LoVo (cell line): ENCODE results near the gene OR10H5.
"Not testable (repeated sequence)": the region's sequence is repeated elsewhere in the genome, so short reads cannot be mapped to it uniquely, and the experiment has no call there.

Experiments
- DNase-seq: peaks from one replicate; pipeline ENCODE4 v3.0.0-alpha.2; 2016; ENCODE audit warnings: low spot score

Gene OR10H5

GRCh38 chr19:15787611-15788155, at the start of gene OR10H5:
TSS of gene OR10H5 (plus strand) at chr19:15787661. CDS start at chr19:15794049, 6,388 bp downstream.
- DNase-seq, result no peak

GRCh38 chr19:15737722-15738121, 49.7 kb upstream of the OR10H5 start, which contains the start of gene OR10H3:
TSS of gene OR10H3 (plus strand) at chr19:15737985. CDS start at chr19:15741393, 3,408 bp downstream.
- DNase-seq, result no peak

GRCh38 chr19:15740785-15741184, 46.7 kb upstream of the OR10H5 start:
- DNase-seq, result no peak

- no peak for DNase-seq
These were observed 39.2 kb upstream of the OR10H5 start for GRCh38 chr19:15748239-15748638.

GRCh38 chr19:15758379-15758778, 29.1 kb upstream of the OR10H5 start:
- DNase-seq, result no peak

GRCh38 chr19:15759962-15760565, 27.4 kb upstream of the OR10H5 start:
- DNase-seq, result no peak

- no peak for DNase-seq
These were observed 17.9 kb upstream of the OR10H5 start for GRCh38 chr19:15769586-15769985.

GRCh38 chr19:15774159-15774558, 13.3 kb upstream of the OR10H5 start:
- DNase-seq, result not testable (repeated sequence)

- no peak for DNase-seq
These were observed 12.2 kb upstream of the OR10H5 start for GRCh38 chr19:15775249-15775648.

GRCh38 chr19:15776264-15776663, 11.2 kb upstream of the OR10H5 start:
- no peak for DNase-seq

- no peak for DNase-seq
These were observed 10.2 kb upstream of the OR10H5 start for GRCh38 chr19:15776991-15777970.

GRCh38 chr19:15779756-15780476, 7.5 kb upstream of the OR10H5 start:
- DNase-seq, result no peak

GRCh38 chr19:15780610-15781418, 6.6 kb upstream of the OR10H5 start:
- DNase-seq, result peak; percentile 3

GRCh38 chr19:15781661-15782060, 5.8 kb upstream of the OR10H5 start:
- DNase-seq, result no peak

GRCh38 chr19:15782211-15782610, 5.2 kb upstream of the OR10H5 start:
- DNase-seq, result no peak

GRCh38 chr19:15782896-15783295, 4.6 kb upstream of the OR10H5 start:
- DNase-seq, result not testable (repeated sequence)

- peak; percentile 62 for DNase-seq
These were observed 1.3 kb downstream of the OR10H5 start for GRCh38 chr19:15788594-15789270.

GRCh38 chr19:15790096-15790495, 2.6 kb downstream of the OR10H5 start:
- peak; percentile 26 for DNase-seq

GRCh38 chr19:15794279-15794678, 6.8 kb downstream of the OR10H5 start:
- not testable (repeated sequence) for DNase-seq

- DNase-seq, result peak; percentile 47
These were observed 22.9 kb downstream of the OR10H5 start for GRCh38 chr19:15810335-15810734.

GRCh38 chr19:15811476-15811875, 24.0 kb downstream of the OR10H5 start:
- DNase-seq, result no peak
